K562 (cell line): ENCODE results near the gene OR11A1. TPM values are rescaled to one million over a fixed set of nuclear protein-coding genes. Genes with fewer than 3 reads are reported as not detected.

Experiments used
- AFF4 ChIP-seq: sonication (generic); formaldehyde crosslinking; IDR thresholded peaks from 2 replicates; pipeline ENCODE4 v1.8.0; 2023; ENCODE audit warnings: mild to moderate bottlenecking, missing genetic modification reagents
- ATF7 ChIP-seq: fragments of 450-650 bp; IDR thresholded peaks from 2 replicates; pipeline ENCODE4 v1.7.1; 2014; ENCODE audit warnings: mild to moderate bottlenecking, moderate library complexity
- CGGBP1 ChIP-seq: fragments of 250-450 bp; sonication (Bioruptor Pico); IDR thresholded peaks from 2 replicates; pipeline ENCODE4 v1.9.0; 2021; ENCODE audit warnings: mild to moderate bottlenecking
- ETV1 ChIP-seq: fragments of 450-650 bp; conservative IDR thresholded peaks from 2 replicates; pipeline ENCODE4 v1.6.1; 2016; ENCODE audit warnings: missing genetic modification characterization, control low read depth, low read depth, missing compliant biosample characterization
- FIP1L1 ChIP-seq: fragments of 200-400 bp; formaldehyde crosslinking; IDR thresholded peaks from 2 replicates; pipeline ENCODE4 v1.6.1; 2018; ENCODE audit warnings: mild to moderate bottlenecking, low read depth, low read length; ENCODE audit not compliant: poor library complexity, severe bottlenecking
- JUND ChIP-seq, 2 experiments: IDR thresholded peaks; 2 replicates in 1 of 2; 3 replicates in 1 of 2; pipeline ENCODE4 v1.6.1; 2011; ENCODE audit warnings: borderline replicate concordance in 2 of 2, low read depth in 2 of 2, low read length in 2 of 2, improper control_type of control experiment in 1 of 2, missing biosample characterization in 1 of 2, missing genetic modification characterization in 1 of 2, missing genetic modification reagents in 1 of 2
- MCM3 ChIP-seq: fragments of 450-650 bp; IDR thresholded peaks from 2 replicates; pipeline ENCODE4 v1.6.1; 2016
- MCM5 ChIP-seq: fragments of 450-650 bp; IDR thresholded peaks from 2 replicates; pipeline ENCODE4 v1.6.1; 2016; ENCODE audit warnings: low read depth
- MLX ChIP-seq, 2 experiments: fragments of 450-650 bp in 1 of 2; sonication (generic) in 1 of 2; formaldehyde crosslinking; conservative IDR thresholded peaks; 2 replicates each; pipeline versions ENCODE4 v1.4.0 to v1.8.1; 2020 to 2022; ENCODE audit warnings: mild to moderate bottlenecking in 1 of 2, missing genetic modification reagents in 1 of 2
- RREB1 ChIP-seq: fragments of 250-450 bp; sonication (Bioruptor Pico); IDR thresholded peaks from 2 replicates; pipeline ENCODE4 v1.4.0; 2020
- ZKSCAN8 ChIP-seq: fragments of 200-800 bp; sonication (Bioruptor generic); IDR thresholded peaks from 2 replicates; pipeline ENCODE4 v1.6.1; 2016; ENCODE audit warnings: missing genetic modification characterization, missing compliant biosample characterization
- ZNF12 ChIP-seq: sonication (generic); formaldehyde crosslinking; IDR thresholded peaks from 2 replicates; pipeline ENCODE4 v1.4.0; 2020; ENCODE audit warnings: mild to moderate bottlenecking, missing genetic modification reagents
- ZNF280A ChIP-seq: fragments of 450-650 bp; IDR thresholded peaks from 2 replicates; pipeline ENCODE4 v1.6.1; 2018; ENCODE audit warnings: mild to moderate bottlenecking, low read depth; ENCODE audit not compliant: partially characterized antibody
- ZNF408 ChIP-seq: fragments of 250-450 bp; sonication (Bioruptor Pico); IDR thresholded peaks from 2 replicates; pipeline ENCODE4 v1.4.0; 2020; ENCODE audit warnings: low read depth, mild to moderate bottlenecking, moderate library complexity
- ZNF76 ChIP-seq: fragments of 250-450 bp; sonication (Bioruptor Pico); IDR thresholded peaks from 2 replicates; pipeline ENCODE4 v1.4.0; 2020; ENCODE audit warnings: mild to moderate bottlenecking, moderate library complexity, borderline replicate concordance
- polyA plus RNA-seq, 8 experiments: library from polyadenylated mRNA; depleted of rRNA in 4 of 8; stranded (reverse) in 5 of 8; unstranded in 3 of 8; fragments of >200 nt; fragmentation: Nextera tagmentation in 2 of 8; fragmentation: Illumina TruSeq in 1 of 8; extraction: Ambion mirVana in 2 of 8; extraction: Trizol in 1 of 8; gene quantifications; 2 replicates each; pipeline versions ENCODE4 v1.2.1 to v1.2.3, GENCODE V29; 2011 to 2014; ENCODE audit warnings: inconsistent platforms in 1 of 8, missing spikeins in 1 of 8
- total RNA-seq, 7 experiments: library from RNA; depleted of rRNA in 6 of 7; stranded (reverse); fragments of >200 nt in 6 of 7; fragmentation: Illumina TruSeq in 2 of 7; extraction: Trizol in 2 of 7; gene quantifications; 2 replicates each; pipeline versions ENCODE4 v1.2.1 to v1.2.3, GENCODE V29; 2011 to 2021; ENCODE audit warnings: low replicate concordance in 1 of 7

OR11A1 gene
- total and polyA plus RNA-seq, 9 of the 15 experiments (the other 6 are each of a cell fraction or from before 2014, with no cell fraction given): not detected

- TF ChIP-seq ETV1: no peak
- no peak for TF ChIP-seq MCM3
- TF ChIP-seq CGGBP1 (CRISPR knock-in tag): no peak
- TF ChIP-seq MCM5: no peak
- TF ChIP-seq ZNF76 (CRISPR knock-in tag): no peak
- no peak for TF ChIP-seq ZNF12
- TF ChIP-seq FIP1L1: no peak
- TF ChIP-seq JUND (IDR thresholded peaks at IDR 0.05; ENCODE audit: borderline replicate concordance, low read depth, low read length): peak; percentile 64
- peak; percentile 51; the same call in 1 of the 3 replicates for TF ChIP-seq JUND (tag; IDR thresholded peaks at IDR 0.05; ENCODE audit: borderline replicate concordance, low read depth, low read length)
- TF ChIP-seq MLX (CRISPR knock-in tag; conservative IDR thresholded peaks at IDR 0.05): no peak
- no peak for TF ChIP-seq ZNF408
- TF ChIP-seq AFF4 (CRISPR knock-in tag): no peak
- TF ChIP-seq RREB1 (CRISPR knock-in tag): no peak
- TF ChIP-seq ZNF280A: no peak
- TF ChIP-seq ZKSCAN8 (CRISPR knock-in tag): no peak
- TF ChIP-seq ATF7: peak; percentile 27; the same call in 1 of the 2 replicates
Observed at GRCh38 chr6:29490552-29490951, 33.7 kb upstream of the OR11A1 start (continued).
